B cell (primary cell): Measurements from ENCODE around the gene OR5L2. TPM values are rescaled to one million over a fixed set of nuclear protein-coding genes. Genes with fewer than 3 reads are reported as not detected.

Experiments
- ATAC-seq: fragments of 200-7000 bp; cut with Tn5 transposase; one replicate; pipeline ENCODE4 v1.10.0; 2021; ENCODE audit warnings: low read depth, mild to moderate bottlenecking, moderate number of reproducible peaks, moderate library complexity
- CTCF ChIA-PET: fragments of 350-600 bp; sonication (Branson Sonifier 250); formaldehyde crosslinking; loops from one replicate; lab custom pipeline; 2021; ENCODE audit warnings: antibody characterized with exemption, inconsistent platforms; lab: Charles Lee
- POLR2A ChIA-PET: fragments of 350-600 bp; sonication (Branson Sonifier 250); formaldehyde crosslinking; loops from one replicate; lab custom pipeline; 2021; ENCODE audit warnings: antibody characterized with exemption; lab: Charles Lee
- DNase-seq: peaks from one replicate; pipeline ENCODE4 v3.0.0; 2013
- H2AFZ ChIP-seq: 2 replicates; pipeline ENCODE4 v1.6.1; 2012; ENCODE audit warnings: mild to moderate bottlenecking, low read depth, low read length; ENCODE audit not compliant: insufficient read depth, poor library complexity, severe bottlenecking
- H3K27ac ChIP-seq, 2 donors: 1 replicate in 1 of 2; 2 replicates in 1 of 2; pipeline ENCODE4 v1.5.1; 2012 to 2013; ENCODE audit warnings: low read length in 2 of 2, mild to moderate bottlenecking in 2 of 2, moderate library complexity in 1 of 2
- H3K27me3 ChIP-seq, 4 experiments: fragments of 200-600 bp in 1 of 4; sonication (generic) in 1 of 4; replicated peaks in 1 of 4; 1 replicate in 2 of 4; 2 replicates in 2 of 4; pipeline versions ENCODE4 v1.6.1 to v1.7.0; 2013 to 2016; ENCODE audit warnings: low read length in 3 of 4, mild to moderate bottlenecking in 2 of 4, mixed read lengths in 1 of 4, moderate library complexity in 1 of 4; ENCODE audit not compliant: insufficient read depth in 4 of 4, control insufficient read depth in 3 of 4; ENCODE audit errors: control extremely low read depth in 1 of 4
- H3K36me3 ChIP-seq, 2 experiments: replicated peaks in 1 of 2; 1 replicate in 1 of 2; 2 replicates in 1 of 2; pipeline versions ENCODE4 v1.6.1 to v1.7.1; 2013; ENCODE audit warnings: low read length in 1 of 2; ENCODE audit not compliant: insufficient read depth in 2 of 2, control insufficient read depth in 1 of 2; ENCODE audit errors: control extremely low read depth in 1 of 2, extremely low read depth in 1 of 2
- H3K4me1 ChIP-seq, 2 donors: fragments of 200-600 bp in 1 of 2; sonication (generic) in 1 of 2; 1 replicate in 1 of 2; 2 replicates in 1 of 2; pipeline versions ENCODE4 v1.5.1 to v1.6.1; 2013 to 2017; ENCODE audit warnings: low read length in 2 of 2; ENCODE audit not compliant: control insufficient read depth in 2 of 2, insufficient read depth in 2 of 2
- H3K4me2 ChIP-seq: replicated peaks from 2 replicates; pipeline ENCODE3; 2012; ENCODE audit warnings: mild to moderate bottlenecking, low read depth, low read length; ENCODE audit not compliant: poor library complexity, severe bottlenecking
- H3K4me3 ChIP-seq, 5 experiments: fragments of 200-600 bp in 1 of 5; sonication (generic) in 1 of 5; 1 replicate in 3 of 5; 2 replicates in 2 of 5; pipeline versions ENCODE4 v1.5.1 to v1.7.0; 2011 to 2016; ENCODE audit warnings: low read length in 4 of 5, mild to moderate bottlenecking in 4 of 5, low read depth in 2 of 5, control low read depth in 1 of 5, moderate library complexity in 1 of 5; ENCODE audit not compliant: insufficient read depth in 1 of 5; ENCODE audit errors: control extremely low read depth in 1 of 5, extremely low read depth in 1 of 5
- H3K79me2 ChIP-seq: fragments of 200-600 bp; sonication (generic); one replicate; pipeline ENCODE4 v1.6.0; 2016; ENCODE audit warnings: low read length; ENCODE audit not compliant: control insufficient read depth, insufficient read depth
- H3K9ac ChIP-seq: fragments of 200-600 bp; sonication (generic); 2 replicates; pipeline ENCODE4 v1.6.1; 2017; ENCODE audit warnings: mild to moderate bottlenecking, low read length, moderate library complexity
- H3K9me3 ChIP-seq, 3 donors: one replicate each; pipeline versions ENCODE4 v1.6.1 to v1.7.1; 2013; ENCODE audit warnings: low read length in 2 of 3; ENCODE audit not compliant: control insufficient read depth in 2 of 3, insufficient read depth in 1 of 3; ENCODE audit errors: control extremely low read depth in 1 of 3
- H4K20me1 ChIP-seq: 2 replicates; pipeline ENCODE4 v1.6.0; 2012; ENCODE audit warnings: mild to moderate bottlenecking, low read length; ENCODE audit not compliant: insufficient read depth, control insufficient read depth, poor library complexity, severe bottlenecking
- H3K27ac Mint-ChIP-seq: one replicate; pipeline ENCODE4 v1.8.0; 2021; ENCODE audit warnings: mixed read lengths
- H3K27me3 Mint-ChIP-seq: one replicate; pipeline ENCODE4 v1.8.0; 2021; ENCODE audit warnings: mixed read lengths
- H3K4me1 Mint-ChIP-seq: one replicate; pipeline ENCODE4 v1.8.0; 2021; ENCODE audit warnings: mixed read lengths
- H3K4me3 Mint-ChIP-seq: one replicate; pipeline ENCODE4 v1.8.0; 2021; ENCODE audit warnings: mixed read lengths
- H3K9me3 Mint-ChIP-seq: one replicate; pipeline ENCODE4 v1.8.0; 2022; ENCODE audit warnings: mixed read lengths; ENCODE audit not compliant: insufficient read depth
- CTCF ChIP-seq: fragments of 200-600 bp; IDR thresholded peaks from one replicate; pipeline ENCODE4 v1.8.0; 2022; ENCODE audit warnings: antibody characterized with exemption, mild to moderate bottlenecking
- EZH2 ChIP-seq: IDR thresholded peaks from 2 replicates; pipeline ENCODE4 v1.6.1; 2012; ENCODE audit warnings: borderline replicate concordance, low read depth, mild to moderate bottlenecking, moderate library complexity, low read length; ENCODE audit not compliant: insufficient read depth, poor library complexity, severe bottlenecking
- WGBS: methylation state at CpG from one replicate; pipeline ENCODE4 v1.1.5; 2013; ENCODE audit warnings: missing lambda C conversion rate; ENCODE audit not compliant: insufficient coverage; 5-methylcytosine and 5-hydroxymethylcytosine counted together
- intact Hi-C: fragments of 100-400 bp; cut with micrococcal nuclease; formaldehyde crosslinking; loops from one replicate; pipeline ENCODE4 v1.10.0; 2022
- polyA plus RNA-seq: library from polyadenylated mRNA; depleted of rRNA; stranded (reverse); fragments of >200 nt; gene quantifications from 2 replicates; pipeline ENCODE4 v1.2.3, GENCODE V29; 2012
- total RNA-seq, 2 donors: library from RNA; stranded (reverse); fragments of 120-200 nt in 1 of 2; gene quantifications; 1 replicate in 1 of 2; 2 replicates in 1 of 2; pipeline versions ENCODE4 v1.2.3 to v1.2.4, GENCODE V29; 2013 to 2022

Gene OR5L2
- total and polyA plus RNA-seq, 2 donors (not counting 1 experiment from before 2014, with no cell fraction given): not detected

- H3K79me2 ChIP-seq: no peaks in the 10 kb centered on the region
- H3K4me2 ChIP-seq: no peak overlapping the region
- no peaks in the 10 kb centered on the region for H3K36me3 ChIP-seq
- Mint-ChIP-seq H3K27ac (no peak overlapping the region), H3K27me3 (no peaks in the 10 kb centered on the region), H3K4me3 (no peak overlapping the region), H3K4me1 (no peaks in the 10 kb centered on the region), H3K9me3 (no peaks in the 10 kb centered on the region)
- no peak for DNase-seq
- H3K9me3 ChIP-seq: peaks cover 0 to 4% (median 1%) of the 10 kb centered on the region in 3 donors
- WGBS: no CpG with 5 or more reads among the region's 2 CpGs
- H3K27me3 ChIP-seq: no peaks in the 10 kb centered on the region
- no peak overlapping the region for H2AFZ ChIP-seq
- intact Hi-C loops: no loop called here
- ATAC-seq: no peak
- POLR2A ChIA-PET: no interaction called here
- no peak overlapping the region for H3K9ac ChIP-seq
- H4K20me1 ChIP-seq: no peaks in the 10 kb centered on the region
- no peaks in the 10 kb centered on the region for H3K4me1 ChIP-seq
- H3K4me3 ChIP-seq: no peak overlapping the region
- no peak for TF ChIP-seq CTCF
- no peak for TF ChIP-seq EZH2
- CTCF ChIA-PET: no interaction called here
- H3K27ac ChIP-seq: no peak overlapping the region
Measured at GRCh38 chr11:55847453-55847852, 20.4 kb downstream of the OR5L2 start.

- ATAC-seq: no peak
- Histone ChIP-seq H3K79me2 (no peaks in the 10 kb centered on the region), H2AFZ (no peak overlapping the region), H3K4me1 (no peaks in the 10 kb centered on the region), H3K36me3 (no peaks in the 10 kb centered on the region), H3K9ac (no peak overlapping the region), H3K27ac (no peak overlapping the region), H4K20me1 (no peaks in the 10 kb centered on the region), H3K4me2 (no peak overlapping the region), H3K27me3 (no peaks in the 10 kb centered on the region), H3K9me3 (peaks cover 0 to 4% (median 1%) of the 10 kb centered on the region in 3 donors), H3K4me3 (no peak overlapping the region)
- intact Hi-C loops: no loop called here
- H3K27me3 Mint-ChIP-seq: no peaks in the 10 kb centered on the region
- CTCF ChIA-PET: no interaction called here
- POLR2A ChIA-PET: no interaction called here
- H3K4me3 Mint-ChIP-seq: no peak overlapping the region
- H3K4me1 Mint-ChIP-seq: no peaks in the 10 kb centered on the region
- DNase-seq: no peak
- H3K9me3 Mint-ChIP-seq: no peaks in the 10 kb centered on the region
- H3K27ac Mint-ChIP-seq: no peak overlapping the region
- TF ChIP-seq EZH2: no peak
- no peak for TF ChIP-seq CTCF
Measured at GRCh38 chr11:55849037-55849436, 22.0 kb downstream of the OR5L2 start.
